Nasal cavity respiratory epithelium epithelial cell of viscerocranial mucosa (primary cell): ENCODE results near the gene TFAP2A. TPM values are rescaled to one million over a fixed set of nuclear protein-coding genes. Genes with fewer than 3 reads are reported as not detected.

Source experiments
- total RNA-seq: library from RNA; depleted of rRNA; stranded (reverse); fragments of >200 nt; gene quantifications from 2 replicates; pipeline ENCODE4 v1.2.3, GENCODE V29; 2014

TFAP2A gene
- total RNA-seq: 10.9 and 23.2 TPM in 2 replicates

GRCh38 chr6:10414756-10415616 is at the start of gene TFAP2A:
Gene TFAP2A (minus strand): TSS chr6:10415074. CDS start chr6:10414991, 83 bp downstream.

Other genes starting within 250 kb of the TFAP2A start
- 16.7 and 28.7 TPM in 2 replicates for gene GCNT2, start 106.3 kb upstream of the TFAP2A start, total RNA-seq